PFSK-1 (cell line): ENCODE results near the gene NR0B2.

Experiments used
- FOXP2 ChIP-seq: optimal IDR thresholded peaks from 2 replicates; pipeline ENCODE3; 2011; ENCODE audit warnings: borderline replicate concordance, control low read depth, inconsistent platforms; ENCODE audit not compliant: insufficient read depth; ENCODE audit errors: extremely low read length, extremely low read depth
- POLR2AphosphoS5 ChIP-seq: IDR thresholded peaks from 2 replicates; pipeline ENCODE4 v1.6.1; 2012; ENCODE audit warnings: low read depth, mild to moderate bottlenecking, control low read depth, low read length, moderate library complexity
- SIN3A ChIP-seq: IDR thresholded peaks from 2 replicates; pipeline ENCODE4 v1.6.1; 2012; ENCODE audit warnings: mild to moderate bottlenecking, low read length, moderate library complexity, borderline replicate concordance; ENCODE audit not compliant: insufficient read depth
- TAF1 ChIP-seq: IDR thresholded peaks from 2 replicates; pipeline ENCODE4 v1.6.1; 2012; ENCODE audit warnings: low read length, control low read depth, borderline replicate concordance; ENCODE audit not compliant: insufficient read depth
- TF ChIP-seq, protein P1 (sequence below), 2 experiments: IDR thresholded peaks; 2 replicates each; pipeline versions ENCODE4 v1.6.1 to v1.8.0; 2011 to 2012; ENCODE audit warnings: low read depth in 2 of 2, low read length in 2 of 2, control low read depth in 1 of 2, inconsistent platforms in 1 of 2, mild to moderate bottlenecking in 1 of 2, moderate library complexity in 1 of 2; ENCODE audit not compliant: insufficient read depth in 1 of 2

NR0B2 gene

DNA sequence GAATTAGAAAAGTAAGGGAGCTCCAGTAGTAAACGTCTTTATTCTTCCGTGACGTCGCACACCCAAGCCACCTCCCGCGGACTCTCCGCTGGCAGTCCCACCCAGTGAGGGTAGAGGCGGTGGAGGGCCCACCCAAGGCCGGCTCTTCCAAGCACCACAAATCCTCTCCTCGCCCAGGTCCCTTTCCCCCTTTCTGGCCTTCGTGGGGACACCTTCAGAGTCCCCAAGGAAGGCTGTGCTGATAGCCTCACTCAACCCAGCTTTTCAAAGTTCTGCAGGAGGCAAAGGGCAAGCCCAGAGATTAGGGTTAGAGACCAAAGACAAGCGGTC is 23.3 kb downstream of the NR0B2 start:
- TF ChIP-seq, protein P1, sequence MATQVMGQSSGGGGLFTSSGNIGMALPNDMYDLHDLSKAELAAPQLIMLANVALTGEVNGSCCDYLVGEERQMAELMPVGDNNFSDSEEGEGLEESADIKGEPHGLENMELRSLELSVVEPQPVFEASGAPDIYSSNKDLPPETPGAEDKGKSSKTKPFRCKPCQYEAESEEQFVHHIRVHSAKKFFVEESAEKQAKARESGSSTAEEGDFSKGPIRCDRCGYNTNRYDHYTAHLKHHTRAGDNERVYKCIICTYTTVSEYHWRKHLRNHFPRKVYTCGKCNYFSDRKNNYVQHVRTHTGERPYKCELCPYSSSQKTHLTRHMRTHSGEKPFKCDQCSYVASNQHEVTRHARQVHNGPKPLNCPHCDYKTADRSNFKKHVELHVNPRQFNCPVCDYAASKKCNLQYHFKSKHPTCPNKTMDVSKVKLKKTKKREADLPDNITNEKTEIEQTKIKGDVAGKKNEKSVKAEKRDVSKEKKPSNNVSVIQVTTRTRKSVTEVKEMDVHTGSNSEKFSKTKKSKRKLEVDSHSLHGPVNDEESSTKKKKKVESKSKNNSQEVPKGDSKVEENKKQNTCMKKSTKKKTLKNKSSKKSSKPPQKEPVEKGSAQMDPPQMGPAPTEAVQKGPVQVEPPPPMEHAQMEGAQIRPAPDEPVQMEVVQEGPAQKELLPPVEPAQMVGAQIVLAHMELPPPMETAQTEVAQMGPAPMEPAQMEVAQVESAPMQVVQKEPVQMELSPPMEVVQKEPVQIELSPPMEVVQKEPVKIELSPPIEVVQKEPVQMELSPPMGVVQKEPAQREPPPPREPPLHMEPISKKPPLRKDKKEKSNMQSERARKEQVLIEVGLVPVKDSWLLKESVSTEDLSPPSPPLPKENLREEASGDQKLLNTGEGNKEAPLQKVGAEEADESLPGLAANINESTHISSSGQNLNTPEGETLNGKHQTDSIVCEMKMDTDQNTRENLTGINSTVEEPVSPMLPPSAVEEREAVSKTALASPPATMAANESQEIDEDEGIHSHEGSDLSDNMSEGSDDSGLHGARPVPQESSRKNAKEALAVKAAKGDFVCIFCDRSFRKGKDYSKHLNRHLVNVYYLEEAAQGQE (IDR thresholded peaks at IDR 0.05; ENCODE audit: insufficient read depth in 1 of 2, low read depth in 2 of 2, low read length in 2 of 2): no peak
- no peak for TF ChIP-seq TAF1
- no peak for TF ChIP-seq POLR2AphosphoS5
- no peak for TF ChIP-seq FOXP2
- no peak for TF ChIP-seq SIN3A

- TF ChIP-seq SIN3A (no peak), POLR2AphosphoS5 (peak; percentile 98), TAF1 (peak; percentile 84; the same call in 1 of the 2 replicates), FOXP2 (peak; percentile 51)
- TF ChIP-seq, protein P1 (IDR thresholded peaks at IDR 0.05; ENCODE audit: insufficient read depth in 1 of 2, low read depth in 2 of 2, low read length in 2 of 2): 0 out of 4 replicates have a peak, but pooled peaks of 1 of the 2 experiments have one; percentile 9
These were observed 24.0 kb downstream of the NR0B2 start, which contains the start of gene GPN2 for GRCh38 chr1:26889551-26890466. TSS of gene GPN2 (minus strand) at chr1:26890283. CDS start at chr1:26890096, 187 bp downstream.

DNA sequence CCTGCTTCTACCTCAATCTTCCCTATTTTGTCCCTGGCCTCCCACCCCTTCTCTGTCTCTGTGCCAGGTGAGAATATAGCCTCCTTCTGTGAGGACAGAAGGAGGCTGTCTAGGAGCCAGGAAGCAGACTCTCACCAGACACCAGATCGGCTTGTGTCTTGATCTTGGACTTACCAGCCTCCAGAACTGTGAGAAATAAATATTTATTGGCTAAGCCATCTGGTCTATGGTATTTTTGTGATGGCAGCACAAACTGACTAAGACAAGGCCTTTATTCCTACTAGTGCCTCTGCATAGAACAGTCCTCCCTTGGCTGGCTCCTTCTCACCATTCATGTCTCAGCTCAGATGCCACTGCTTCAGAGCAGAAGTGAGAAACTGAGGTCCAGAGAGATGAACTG is 25.5 kb downstream of the NR0B2 start:
- TF ChIP-seq TAF1 (no peak), FOXP2 (no peak), SIN3A (no peak), POLR2AphosphoS5 (no peak)
- TF ChIP-seq, protein P1 (IDR thresholded peaks at IDR 0.05; ENCODE audit: insufficient read depth in 1 of 2, low read depth in 2 of 2, low read length in 2 of 2): no peak

GRCh38 chr1:26887125-26887524 is 26.6 kb downstream of the NR0B2 start:
- TF ChIP-seq, protein P1 (IDR thresholded peaks at IDR 0.05; ENCODE audit: insufficient read depth in 1 of 2, low read depth in 2 of 2, low read length in 2 of 2): no peak
- TF ChIP-seq SIN3A (no peak), POLR2AphosphoS5 (no peak; the same call in 1 of the 2 replicates), TAF1 (no peak), FOXP2 (no peak)
